ENCODE results near the gene STAC3.

STAC3 gene

DNA sequence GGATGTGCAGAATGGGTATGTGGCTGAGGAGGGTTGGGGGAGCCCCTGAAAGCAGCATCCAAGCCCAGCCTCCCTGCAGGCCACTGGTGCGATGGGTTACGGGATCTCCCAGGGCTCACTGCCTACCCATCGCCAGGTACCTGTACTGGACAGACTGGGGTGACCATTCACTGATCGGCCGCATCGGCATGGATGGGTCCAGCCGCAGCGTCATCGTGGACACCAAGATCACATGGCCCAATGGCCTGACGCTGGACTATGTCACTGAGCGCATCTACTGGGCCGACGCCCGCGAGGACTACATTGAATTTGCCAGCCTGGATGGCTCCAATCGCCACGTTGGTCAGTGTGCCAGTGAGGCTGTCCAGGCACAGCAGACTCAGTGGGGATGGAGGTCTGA is 52.7 kb downstream of the STAC3 start:
- intact Hi-C loops (cut with micrococcal nuclease): loop anchor here (10.0 kb wide), 1 partner anchor 186 kb away; no protein-coding TSS in a partner anchor
- peaks cover 100% of the 10 kb centered on the region for H3K36me3 Mint-ChIP-seq (ENCODE audit: low read depth)
- no peaks in the 10 kb centered on the region for H3K27me3 Mint-ChIP-seq
- no peak overlapping the region for H3K4me3 Mint-ChIP-seq
- H3K27ac Mint-ChIP-seq: no peak overlapping the region
- H3K4me1 Mint-ChIP-seq (ENCODE audit: low read depth): no peaks in the 10 kb centered on the region
- H3K9me3 Mint-ChIP-seq: no peaks in the 10 kb centered on the region

- Mint-ChIP-seq H3K4me1 (ENCODE audit: low read depth) (no peaks in the 10 kb centered on the region), H3K9me3 (no peaks in the 10 kb centered on the region), H3K4me3 (no peak overlapping the region), H3K36me3 (ENCODE audit: low read depth) (peaks cover 100% of the 10 kb centered on the region), H3K27me3 (no peaks in the 10 kb centered on the region), H3K27ac (no peak overlapping the region)
- intact Hi-C loops (cut with micrococcal nuclease): loop anchor here (10.0 kb wide), 1 partner anchor 188 kb away; no protein-coding TSS in a partner anchor
These were observed 54.0 kb downstream of the STAC3 start for GRCh38 chr12:57196956-57197355.

- Mint-ChIP-seq H3K4me3 (no peak overlapping the region), H3K27ac (no peak overlapping the region), H3K9me3 (no peaks in the 10 kb centered on the region), H3K4me1 (ENCODE audit: low read depth) (no peaks in the 10 kb centered on the region), H3K36me3 (ENCODE audit: low read depth) (peaks cover 100% of the 10 kb centered on the region), H3K27me3 (no peaks in the 10 kb centered on the region)
- intact Hi-C loops (cut with micrococcal nuclease): loop anchor here (10.0 kb wide), 1 partner anchor 188 kb away; no protein-coding TSS in a partner anchor
These were observed 54.5 kb downstream of the STAC3 start for GRCh38 chr12:57196439-57196838.

DNA sequence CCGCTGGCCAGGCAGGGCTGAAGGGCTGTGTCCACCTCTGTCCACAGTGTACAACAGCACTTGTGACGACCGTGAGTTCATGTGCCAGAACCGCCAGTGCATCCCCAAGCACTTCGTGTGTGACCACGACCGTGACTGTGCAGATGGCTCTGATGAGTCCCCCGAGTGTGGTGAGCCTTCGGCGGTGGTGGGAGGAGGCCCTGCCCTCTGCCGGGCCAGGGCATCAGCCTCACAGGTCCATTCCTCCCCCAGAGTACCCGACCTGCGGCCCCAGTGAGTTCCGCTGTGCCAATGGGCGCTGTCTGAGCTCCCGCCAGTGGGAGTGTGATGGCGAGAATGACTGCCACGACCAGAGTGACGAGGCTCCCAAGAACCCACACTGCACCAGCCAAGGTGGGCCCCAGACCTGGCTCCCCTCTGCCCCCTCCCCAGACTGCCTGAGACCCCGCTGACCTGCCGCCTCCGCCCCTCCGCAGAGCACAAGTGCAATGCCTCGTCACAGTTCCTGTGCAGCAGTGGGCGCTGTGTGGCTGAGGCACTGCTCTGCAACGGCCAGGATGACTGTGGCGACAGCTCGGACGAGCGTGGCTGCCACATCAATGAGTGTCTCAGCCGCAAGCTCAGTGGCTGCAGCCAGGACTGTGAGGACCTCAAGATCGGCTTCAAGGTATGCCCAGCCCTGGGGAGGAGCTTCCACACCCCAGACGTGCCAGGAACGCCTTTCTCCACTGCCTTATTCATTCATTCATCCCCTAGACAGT is 55.2 kb downstream of the STAC3 start:
- intact Hi-C loops (cut with micrococcal nuclease): loop anchor here (10.0 kb wide), 1 partner anchor 189 kb away; no protein-coding TSS in a partner anchor
- Mint-ChIP-seq H3K36me3 (ENCODE audit: low read depth) (peaks cover 100% of the 10 kb centered on the region), H3K27me3 (no peaks in the 10 kb centered on the region), H3K9me3 (no peaks in the 10 kb centered on the region), H3K27ac (no peak overlapping the region), H3K4me3 (no peak overlapping the region), H3K4me1 (ENCODE audit: low read depth) (no peaks in the 10 kb centered on the region)

DNA sequence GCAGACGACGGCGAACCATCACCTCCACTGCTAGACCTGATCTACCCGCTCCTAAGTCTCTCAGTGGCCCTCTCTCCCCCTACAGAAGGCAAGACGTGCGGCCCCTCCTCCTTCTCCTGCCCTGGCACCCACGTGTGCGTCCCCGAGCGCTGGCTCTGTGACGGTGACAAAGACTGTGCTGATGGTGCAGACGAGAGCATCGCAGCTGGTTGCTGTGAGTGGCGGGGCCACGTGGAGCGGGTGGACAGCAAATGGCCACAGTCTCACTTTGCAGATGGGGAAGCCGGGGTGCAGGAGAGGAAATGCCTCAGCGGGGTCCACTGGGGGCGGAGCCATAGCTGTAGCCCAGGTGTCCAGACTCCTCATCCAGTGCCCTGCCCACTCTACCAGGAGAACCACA is 55.8 kb downstream of the STAC3 start:
- no peak overlapping the region for H3K4me3 Mint-ChIP-seq
- H3K27ac Mint-ChIP-seq: no peak overlapping the region
- intact Hi-C loops (cut with micrococcal nuclease): loop anchor here (10.0 kb wide), 1 partner anchor 190 kb away; no protein-coding TSS in a partner anchor
- no peaks in the 10 kb centered on the region for H3K4me1 Mint-ChIP-seq (ENCODE audit: low read depth)
- no peaks in the 10 kb centered on the region for H3K27me3 Mint-ChIP-seq
- H3K36me3 Mint-ChIP-seq (ENCODE audit: low read depth): peaks cover 100% of the 10 kb centered on the region
- no peaks in the 10 kb centered on the region for H3K9me3 Mint-ChIP-seq

GRCh38 chr12:57194253-57194652 is 56.7 kb downstream of the STAC3 start:
- Mint-ChIP-seq H3K4me3 (no peak overlapping the region), H3K4me1 (ENCODE audit: low read depth) (no peaks in the 10 kb centered on the region), H3K9me3 (no peaks in the 10 kb centered on the region), H3K27me3 (no peaks in the 10 kb centered on the region), H3K36me3 (ENCODE audit: low read depth) (peaks cover 100% of the 10 kb centered on the region), H3K27ac (no peak overlapping the region)
- intact Hi-C loops (cut with micrococcal nuclease): loop anchor here (10.0 kb wide), 1 partner anchor 191 kb away; no protein-coding TSS in a partner anchor

DNA sequence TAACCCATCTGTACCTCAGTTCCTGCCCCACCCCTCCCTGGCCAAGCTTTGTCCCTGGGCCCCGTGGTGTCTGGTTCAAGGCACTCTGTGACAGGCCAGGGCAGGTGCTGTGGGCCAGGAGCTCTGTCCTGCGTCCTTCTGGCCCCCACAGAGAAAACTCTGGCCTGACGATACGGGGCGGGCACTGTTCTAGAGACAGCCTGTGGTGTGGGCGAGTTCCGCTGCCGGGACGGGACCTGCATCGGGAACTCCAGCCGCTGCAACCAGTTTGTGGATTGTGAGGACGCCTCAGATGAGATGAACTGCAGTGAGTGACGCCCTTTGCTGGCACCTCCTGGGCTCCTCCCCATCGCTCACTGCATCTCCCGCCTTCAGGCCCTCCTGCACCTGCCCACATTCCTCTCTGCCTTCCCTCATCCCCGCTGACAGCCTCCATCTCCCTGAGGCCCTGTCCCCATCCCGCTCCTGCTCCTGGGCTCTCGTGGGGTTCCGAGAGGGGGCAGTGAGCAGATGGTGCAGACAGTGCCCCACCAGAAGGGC is 57.2 kb downstream of the STAC3 start:
- no peaks in the 10 kb centered on the region for H3K27me3 Mint-ChIP-seq
- no peaks in the 10 kb centered on the region for H3K9me3 Mint-ChIP-seq
- H3K36me3 Mint-ChIP-seq (ENCODE audit: low read depth): peaks cover 100% of the 10 kb centered on the region
- intact Hi-C loops (cut with micrococcal nuclease): loop anchor here (10.0 kb wide), 1 partner anchor 191 kb away; no protein-coding TSS in a partner anchor
- no peak overlapping the region for H3K4me3 Mint-ChIP-seq
- H3K4me1 Mint-ChIP-seq (ENCODE audit: low read depth): no peaks in the 10 kb centered on the region
- no peak overlapping the region for H3K27ac Mint-ChIP-seq

Data from dendritic cell treated with granulocyte-macrophage colony-stimulating factor and Interleukin-4, amounts not matched to agents 40 ng/mL and 50 ng/mL, for 4 days (primary cell).